Activated T-cell treated with anti-CD3 and anti-CD28 coated beads, Interleukin-2, amount 50 U/mL, for 72 hours (primary cell): ENCODE data around the gene TRABD2B. TPM values are rescaled to one million over a fixed set of nuclear protein-coding genes. Genes with fewer than 3 reads are reported as not detected.

ENCODE experiments used
- ATAC-seq, 2 donors: fragments of 150-1000 bp; cut with Tn5 transposase; replicated peaks in 1 of 2; 2 replicates each; pipeline ENCODE4 v1.10.0; 2021; ENCODE audit warnings: moderate library complexity in 2 of 2, mild to moderate bottlenecking in 1 of 2
- DNase-seq, 2 donors: peaks; one replicate each; pipeline ENCODE4 v3.0.0; 2021 to 2022; ENCODE audit warnings: mixed read lengths in 1 of 2
- H3K27ac Mint-ChIP-seq: one replicate; pipeline ENCODE4 v1.8.0; 2022; ENCODE audit warnings: mild to moderate bottlenecking, moderate library complexity, mixed read lengths
- H3K27me3 Mint-ChIP-seq: one replicate; pipeline ENCODE4 v1.8.0; 2022; ENCODE audit warnings: low read depth, mixed read lengths
- H3K36me3 Mint-ChIP-seq, 2 donors: one replicate each; pipeline ENCODE4 v1.8.0; 2022; ENCODE audit warnings: mixed read lengths in 2 of 2, mild to moderate bottlenecking in 1 of 2; ENCODE audit not compliant: insufficient read depth in 2 of 2
- H3K4me1 Mint-ChIP-seq: one replicate; pipeline ENCODE4 v1.8.0; 2022; ENCODE audit warnings: low read depth, mixed read lengths
- H3K4me3 Mint-ChIP-seq, 2 donors: one replicate each; pipeline ENCODE4 v1.8.0; 2022; ENCODE audit warnings: mild to moderate bottlenecking in 2 of 2, mixed read lengths in 2 of 2, moderate library complexity in 2 of 2
- H3K9me3 Mint-ChIP-seq, 2 donors: one replicate each; pipeline ENCODE4 v1.8.0; 2022; ENCODE audit warnings: mixed read lengths in 2 of 2
- total RNA-seq, 2 donors: library from RNA; stranded (reverse); gene quantifications; one replicate each; pipeline ENCODE4 v1.2.3, GENCODE V29; 2022

Gene TRABD2B
- total RNA-seq, 2 donors from 2014 or later: not detected

- Mint-ChIP-seq H3K4me3 (no peak overlapping the region), H3K27ac (no peak overlapping the region), H3K27me3 (no peaks in the 10 kb centered on the region), H3K36me3 (no peaks in the 10 kb centered on the region), H3K9me3 (no peaks in the 10 kb centered on the region), H3K4me1 (no peaks in the 10 kb centered on the region)
- DNase-seq (no peak), ATAC-seq (no peak)
These were observed 211.5 kb downstream of the TRABD2B start for GRCh38 chr1:47785561-47786271.

- Mint-ChIP-seq H3K4me1 (no peaks in the 10 kb centered on the region), H3K4me3 (no peak overlapping the region), H3K36me3 (no peaks in the 10 kb centered on the region), H3K9me3 (no peaks in the 10 kb centered on the region), H3K27me3 (no peaks in the 10 kb centered on the region), H3K27ac (no peak overlapping the region)
- no peak for DNase-seq
- no peak for ATAC-seq
These were observed 212.1 kb downstream of the TRABD2B start for GRCh38 chr1:47785118-47785517.

- no peaks in the 10 kb centered on the region for H3K27me3 Mint-ChIP-seq
- H3K36me3 Mint-ChIP-seq: no peaks in the 10 kb centered on the region
- H3K4me3 Mint-ChIP-seq: no peak overlapping the region
- no peak for DNase-seq
- no peaks in the 10 kb centered on the region for H3K9me3 Mint-ChIP-seq
- no peak for ATAC-seq
- H3K4me1 Mint-ChIP-seq: no peaks in the 10 kb centered on the region
- no peak overlapping the region for H3K27ac Mint-ChIP-seq
These were observed 212.7 kb downstream of the TRABD2B start for GRCh38 chr1:47784497-47784822.

- Mint-ChIP-seq H3K27me3 (no peaks in the 10 kb centered on the region), H3K36me3 (no peaks in the 10 kb centered on the region), H3K4me3 (no peak overlapping the region), H3K9me3 (no peaks in the 10 kb centered on the region), H3K4me1 (no peaks in the 10 kb centered on the region), H3K27ac (no peak overlapping the region)
- DNase-seq: no peak
- ATAC-seq: no peak
These were observed 213.3 kb downstream of the TRABD2B start for GRCh38 chr1:47783638-47784496.

GRCh38 chr1:47782414-47783166 lies 214.6 kb downstream of the TRABD2B start:
- H3K36me3 Mint-ChIP-seq: no peaks in the 10 kb centered on the region
- no peak overlapping the region for H3K27ac Mint-ChIP-seq
- H3K9me3 Mint-ChIP-seq: no peaks in the 10 kb centered on the region
- no peak overlapping the region for H3K4me3 Mint-ChIP-seq
- ATAC-seq: no peak
- no peaks in the 10 kb centered on the region for H3K4me1 Mint-ChIP-seq
- no peak for DNase-seq
- H3K27me3 Mint-ChIP-seq: no peaks in the 10 kb centered on the region

- DNase-seq (no peak), ATAC-seq (no peak)
- Mint-ChIP-seq H3K27ac (no peak overlapping the region), H3K36me3 (no peaks in the 10 kb centered on the region), H3K4me1 (no peaks in the 10 kb centered on the region), H3K9me3 (no peaks in the 10 kb centered on the region), H3K27me3 (no peaks in the 10 kb centered on the region), H3K4me3 (no peak overlapping the region)
These were observed 215.8 kb downstream of the TRABD2B start for GRCh38 chr1:47781171-47781959.

- Mint-ChIP-seq H3K27ac (no peak overlapping the region), H3K27me3 (no peaks in the 10 kb centered on the region), H3K9me3 (no peaks in the 10 kb centered on the region), H3K4me3 (no peak overlapping the region), H3K4me1 (no peaks in the 10 kb centered on the region), H3K36me3 (no peaks in the 10 kb centered on the region)
- DNase-seq: no peak
- ATAC-seq: no peak
These were observed 216.7 kb downstream of the TRABD2B start for GRCh38 chr1:47780469-47780995.

GRCh38 chr1:47779613-47780012 lies 217.6 kb downstream of the TRABD2B start:
- Mint-ChIP-seq H3K27ac (no peak overlapping the region), H3K9me3 (no peaks in the 10 kb centered on the region), H3K4me1 (no peaks in the 10 kb centered on the region), H3K27me3 (no peaks in the 10 kb centered on the region), H3K4me3 (no peak overlapping the region), H3K36me3 (no peaks in the 10 kb centered on the region)
- ATAC-seq (no peak), DNase-seq (no peak)

GRCh38 chr1:47778280-47778679 lies 218.9 kb downstream of the TRABD2B start:
- no peaks in the 10 kb centered on the region for H3K27me3 Mint-ChIP-seq
- H3K9me3 Mint-ChIP-seq: no peaks in the 10 kb centered on the region
- no peak for DNase-seq
- no peak overlapping the region for H3K27ac Mint-ChIP-seq
- H3K4me3 Mint-ChIP-seq: no peak overlapping the region
- H3K36me3 Mint-ChIP-seq: no peaks in the 10 kb centered on the region
- H3K4me1 Mint-ChIP-seq: no peaks in the 10 kb centered on the region
- ATAC-seq: no peak

GRCh38 chr1:47777322-47777721 lies 219.9 kb downstream of the TRABD2B start:
- H3K27ac Mint-ChIP-seq: no peak overlapping the region
- no peaks in the 10 kb centered on the region for H3K9me3 Mint-ChIP-seq
- no peak overlapping the region for H3K4me3 Mint-ChIP-seq
- ATAC-seq (no peak), DNase-seq (no peak)
- no peaks in the 10 kb centered on the region for H3K4me1 Mint-ChIP-seq
- H3K36me3 Mint-ChIP-seq: no peaks in the 10 kb centered on the region
- H3K27me3 Mint-ChIP-seq: no peaks in the 10 kb centered on the region

GRCh38 chr1:47776667-47777131 lies 220.5 kb downstream of the TRABD2B start:
- Mint-ChIP-seq H3K27me3 (no peaks in the 10 kb centered on the region), H3K36me3 (no peaks in the 10 kb centered on the region), H3K27ac (no peak overlapping the region), H3K4me3 (no peak overlapping the region), H3K4me1 (no peaks in the 10 kb centered on the region), H3K9me3 (no peaks in the 10 kb centered on the region)
- no peak for ATAC-seq
- no peak for DNase-seq

- H3K4me3 Mint-ChIP-seq: no peak overlapping the region
- H3K27me3 Mint-ChIP-seq: no peaks in the 10 kb centered on the region
- H3K27ac Mint-ChIP-seq: no peak overlapping the region
- H3K4me1 Mint-ChIP-seq: no peaks in the 10 kb centered on the region
- H3K36me3 Mint-ChIP-seq: no peaks in the 10 kb centered on the region
- DNase-seq: no peak
- no peaks in the 10 kb centered on the region for H3K9me3 Mint-ChIP-seq
- ATAC-seq: no peak
These were observed 222.0 kb downstream of the TRABD2B start for GRCh38 chr1:47774986-47775834.
